WTC11 (cell line): ENCODE data around the gene SCYGR1. TPM values are rescaled to one million over a fixed set of nuclear protein-coding genes. Genes with fewer than 3 reads are reported as not detected.

Experiments used
- ATAC-seq: fragments of 200-7000 bp; cut with Tn5 transposase; 2 replicates; pipeline ENCODE4 v1.10.0; 2021; ENCODE audit warnings: mild to moderate bottlenecking, moderate library complexity
- CTCF ChIA-PET: fragments of 300-600 bp; sonication (Branson Sonifier 250); formaldehyde crosslinking; loops from one replicate; lab custom pipeline; 2021; ENCODE audit warnings: antibody characterized with exemption; lab: Charles Lee
- POLR2A ChIA-PET: fragments of 350-600 bp; sonication (Branson Sonifier 250); formaldehyde crosslinking; loops from one replicate; lab custom pipeline; 2021; ENCODE audit warnings: antibody characterized with exemption; lab: Charles Lee
- DNase-seq: peaks from one replicate; pipeline ENCODE4 v3.0.0; 2021; ENCODE audit warnings: low spot score
- H3K27ac Mint-ChIP-seq: 2 replicates; pipeline ENCODE4 v1.8.0; 2021; ENCODE audit warnings: mixed read lengths
- H3K27me3 Mint-ChIP-seq: 2 replicates; pipeline ENCODE4 v1.8.0; 2021; ENCODE audit warnings: low read depth, mild to moderate bottlenecking, moderate library complexity, mixed read lengths
- H3K36me3 Mint-ChIP-seq: 2 replicates; pipeline ENCODE4 v1.8.0; 2021; ENCODE audit warnings: mixed read lengths
- H3K4me1 Mint-ChIP-seq: 2 replicates; pipeline ENCODE4 v1.8.0; 2022; ENCODE audit warnings: mixed read lengths
- H3K4me3 Mint-ChIP-seq: 2 replicates; pipeline ENCODE4 v1.8.0; 2021; ENCODE audit warnings: mild to moderate bottlenecking, moderate library complexity, mixed read lengths
- H3K9me3 Mint-ChIP-seq: 2 replicates; pipeline ENCODE4 v1.8.0; 2021; ENCODE audit warnings: mixed read lengths
- AR ChIP-seq: fragments of 250-450 bp; sonication (Bioruptor Pico); IDR thresholded peaks from 2 replicates; pipeline ENCODE4 v1.9.0; 2021; ENCODE audit warnings: mild to moderate bottlenecking
- ATF1 ChIP-seq: sonication (generic); formaldehyde crosslinking; IDR thresholded peaks from 2 replicates; pipeline ENCODE4 v1.8.1; 2023; ENCODE audit warnings: mild to moderate bottlenecking, moderate library complexity, missing genetic modification reagents
- ATF2 ChIP-seq: sonication (generic); formaldehyde crosslinking; IDR thresholded peaks from 2 replicates; pipeline ENCODE4 v1.8.1; 2022; ENCODE audit warnings: low read depth, missing genetic modification reagents, borderline replicate concordance
- E2F4 ChIP-seq: sonication (generic); formaldehyde crosslinking; IDR thresholded peaks from 2 replicates; pipeline ENCODE4 v1.8.1; 2022; ENCODE audit warnings: low read depth, mild to moderate bottlenecking, moderate library complexity, missing genetic modification reagents, borderline replicate concordance
- E2F5 ChIP-seq: sonication (generic); formaldehyde crosslinking; IDR thresholded peaks from 2 replicates; pipeline ENCODE4 v1.8.1; 2022; ENCODE audit warnings: mild to moderate bottlenecking, moderate library complexity, missing genetic modification reagents
- FOXJ3 ChIP-seq: sonication (generic); formaldehyde crosslinking; IDR thresholded peaks from 2 replicates; pipeline ENCODE4 v1.9.0; 2021; ENCODE audit warnings: missing genetic modification reagents, mild to moderate bottlenecking, borderline replicate concordance
- FOXP1 ChIP-seq: sonication (generic); formaldehyde crosslinking; IDR thresholded peaks from 2 replicates; pipeline ENCODE4 v1.8.0; 2022; ENCODE audit warnings: missing genetic modification reagents, mild to moderate bottlenecking, moderate library complexity, borderline replicate concordance
- MAX ChIP-seq: sonication (generic); formaldehyde crosslinking; IDR thresholded peaks from 2 replicates; pipeline ENCODE4 v1.8.0; 2022; ENCODE audit warnings: mild to moderate bottlenecking, missing genetic modification reagents
- NFYB ChIP-seq: sonication (generic); formaldehyde crosslinking; conservative IDR thresholded peaks from 2 replicates; pipeline ENCODE4 v1.8.0; 2022; ENCODE audit warnings: low read depth, missing genetic modification reagents
- NR3C1 ChIP-seq: sonication (generic); formaldehyde crosslinking; conservative IDR thresholded peaks from 2 replicates; pipeline ENCODE4 v1.8.1; 2023; ENCODE audit warnings: low read depth, mild to moderate bottlenecking, missing genetic modification reagents
- PRDM15 ChIP-seq: sonication (generic); formaldehyde crosslinking; IDR thresholded peaks from 2 replicates; pipeline ENCODE4 v1.8.0; 2022; ENCODE audit warnings: missing genetic modification reagents
- PREB ChIP-seq: sonication (generic); formaldehyde crosslinking; IDR thresholded peaks from 2 replicates; pipeline ENCODE4 v1.8.1; 2022; ENCODE audit warnings: mild to moderate bottlenecking, missing genetic modification reagents, moderate library complexity, borderline replicate concordance
- SP1 ChIP-seq: sonication (generic); formaldehyde crosslinking; conservative IDR thresholded peaks from 2 replicates; pipeline ENCODE4 v1.8.1; 2022; ENCODE audit warnings: missing genetic modification reagents
- STAT6 ChIP-seq: sonication (generic); formaldehyde crosslinking; conservative IDR thresholded peaks from 2 replicates; pipeline ENCODE4 v1.8.1; 2023; ENCODE audit warnings: mild to moderate bottlenecking, low read depth, missing genetic modification reagents, moderate library complexity
- TEAD1 ChIP-seq: sonication (generic); formaldehyde crosslinking; IDR thresholded peaks from 2 replicates; pipeline ENCODE4 v1.8.0; 2022; ENCODE audit warnings: mild to moderate bottlenecking, missing genetic modification reagents
- USF1 ChIP-seq: sonication (generic); formaldehyde crosslinking; IDR thresholded peaks from 2 replicates; pipeline ENCODE4 v1.8.0; 2022; ENCODE audit warnings: mild to moderate bottlenecking, missing genetic modification reagents
- ZBTB43 ChIP-seq: sonication (generic); formaldehyde crosslinking; IDR thresholded peaks from 2 replicates; pipeline ENCODE4 v1.8.1; 2023; ENCODE audit warnings: mild to moderate bottlenecking, missing genetic modification reagents
- ZNF416 ChIP-seq: fragments of 250-450 bp; sonication (Bioruptor Pico); IDR thresholded peaks from 2 replicates; pipeline ENCODE4 v1.9.0; 2021; ENCODE audit warnings: mild to moderate bottlenecking, inconsistent platforms
- ZNF671 ChIP-seq: fragments of 250-450 bp; sonication (Bioruptor Pico); IDR thresholded peaks from 2 replicates; pipeline ENCODE4 v1.8.0; 2021; ENCODE audit warnings: mild to moderate bottlenecking
- total RNA-seq: library from RNA; stranded (reverse); gene quantifications from 3 replicates; pipeline ENCODE4 v1.2.3, GENCODE V29; 2021

The SCYGR1 gene
- total RNA-seq, 1 experiment from 2014 or later: not detected

- ChIA-PET POLR2A (no interaction called here), CTCF (interaction anchor here (0.6 kb wide), 1 partner anchor 334 kb away, joined by 3 read pairs; no protein-coding TSS in a partner anchor)
- TF ChIP-seq NR3C1 (CRISPR knock-in tag) (no peak), USF1 (no peak), ZNF671 (no peak), E2F4 (CRISPR knock-in tag) (no peak), PREB (CRISPR knock-in tag) (no peak), NFYB (CRISPR knock-in tag) (no peak), ZNF416 (CRISPR knock-in tag) (no peak), ATF1 (no peak), ATF2 (no peak), E2F5 (CRISPR knock-in tag) (no peak), FOXP1 (CRISPR knock-in tag) (no peak), FOXJ3 (CRISPR knock-in tag) (no peak), PRDM15 (no peak), AR (CRISPR knock-in tag) (no peak), ZBTB43 (CRISPR knock-in tag) (no peak), TEAD1 (CRISPR knock-in tag) (no peak), MAX (CRISPR knock-in tag) (no peak), SP1 (CRISPR knock-in tag) (no peak), STAT6 (no peak)
- Mint-ChIP-seq H3K9me3 (peaks cover 33% of the 10 kb centered on the region), H3K27ac (no peak overlapping the region), H3K36me3 (peaks cover 26% of the 10 kb centered on the region), H3K4me3 (no peak overlapping the region), H3K27me3 (no peaks in the 10 kb centered on the region), H3K4me1 (no peaks in the 10 kb centered on the region)
- DNase-seq (no peak), ATAC-seq (no peak)
Observed at GRCh38 chr2:227433171-227433570, 45.4 kb upstream of the SCYGR1 start.
